ENCODE measurements around the gene RSRC1. TPM values are rescaled to one million over a fixed set of nuclear protein-coding genes. Genes with fewer than 3 reads are reported as not detected.

Gene RSRC1
- total and polyA plus RNA-seq, 3 donors from 2014 or later = 12.6 to 53.3 (median 43.8) TPM

GRCh38 chr3:158368271-158368670 is 258.4 kb downstream of the RSRC1 start:
- Histone ChIP-seq H3K36me3 (ENCODE audit: low read depth, missing control alignments) (no peaks in the 10 kb centered on the region), H3K27ac (no peak overlapping the region), H3K9me3 (no peaks in the 10 kb centered on the region), H3K4me3 (no peak overlapping the region), H3K4me1 (no peaks in the 10 kb centered on the region), H3K27me3 (no peaks in the 10 kb centered on the region)
- TF ChIP-seq, protein P1, sequence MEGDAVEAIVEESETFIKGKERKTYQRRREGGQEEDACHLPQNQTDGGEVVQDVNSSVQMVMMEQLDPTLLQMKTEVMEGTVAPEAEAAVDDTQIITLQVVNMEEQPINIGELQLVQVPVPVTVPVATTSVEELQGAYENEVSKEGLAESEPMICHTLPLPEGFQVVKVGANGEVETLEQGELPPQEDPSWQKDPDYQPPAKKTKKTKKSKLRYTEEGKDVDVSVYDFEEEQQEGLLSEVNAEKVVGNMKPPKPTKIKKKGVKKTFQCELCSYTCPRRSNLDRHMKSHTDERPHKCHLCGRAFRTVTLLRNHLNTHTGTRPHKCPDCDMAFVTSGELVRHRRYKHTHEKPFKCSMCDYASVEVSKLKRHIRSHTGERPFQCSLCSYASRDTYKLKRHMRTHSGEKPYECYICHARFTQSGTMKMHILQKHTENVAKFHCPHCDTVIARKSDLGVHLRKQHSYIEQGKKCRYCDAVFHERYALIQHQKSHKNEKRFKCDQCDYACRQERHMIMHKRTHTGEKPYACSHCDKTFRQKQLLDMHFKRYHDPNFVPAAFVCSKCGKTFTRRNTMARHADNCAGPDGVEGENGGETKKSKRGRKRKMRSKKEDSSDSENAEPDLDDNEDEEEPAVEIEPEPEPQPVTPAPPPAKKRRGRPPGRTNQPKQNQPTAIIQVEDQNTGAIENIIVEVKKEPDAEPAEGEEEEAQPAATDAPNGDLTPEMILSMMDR (IDR thresholded peaks at IDR 0.05) = no peak
- TF ChIP-seq POLR2A (IDR thresholded peaks at IDR 0.05) = no peak
- intact Hi-C loops (cut with DNase I; ENCODE audit: low total_unique reads) = no loop called here
- WGBS, 2 donors = 81 to 92% methylated on average over 2 of the region's 2 CpGs
- DNase-seq = no peak

DNA sequence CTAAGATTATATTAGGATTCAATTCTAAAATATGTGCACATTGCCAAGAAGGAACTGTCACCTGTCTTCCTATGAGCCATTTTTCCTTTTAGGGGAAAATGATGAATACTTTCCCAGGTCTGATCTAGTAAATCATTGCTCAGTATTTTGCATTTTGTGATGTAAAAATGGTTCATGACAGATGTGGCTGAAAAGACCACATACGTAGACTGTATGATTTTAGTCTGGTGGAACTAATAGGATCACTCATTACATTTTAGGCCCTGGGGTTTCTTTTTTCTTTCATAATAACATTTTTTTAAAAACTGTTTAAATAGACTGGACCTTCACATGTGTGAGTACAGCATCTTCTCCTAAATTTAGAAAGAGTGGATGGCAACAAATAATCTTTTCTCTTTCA is 259.4 kb downstream of the RSRC1 start:
- DNase-seq = no peak
- intact Hi-C loops (cut with DNase I; ENCODE audit: low total_unique reads) = no loop called here
- Histone ChIP-seq H3K27ac (no peak overlapping the region), H3K36me3 (ENCODE audit: low read depth, missing control alignments) (no peaks in the 10 kb centered on the region), H3K4me1 (no peaks in the 10 kb centered on the region), H3K4me3 (no peak overlapping the region), H3K27me3 (no peaks in the 10 kb centered on the region), H3K9me3 (no peaks in the 10 kb centered on the region)
- TF ChIP-seq, protein P1 (IDR thresholded peaks at IDR 0.05) = no peak
- no peak for TF ChIP-seq POLR2A (IDR thresholded peaks at IDR 0.05)
- 71 to 76% methylated on average over 1 of the region's 1 CpG for WGBS, 2 donors

DNA sequence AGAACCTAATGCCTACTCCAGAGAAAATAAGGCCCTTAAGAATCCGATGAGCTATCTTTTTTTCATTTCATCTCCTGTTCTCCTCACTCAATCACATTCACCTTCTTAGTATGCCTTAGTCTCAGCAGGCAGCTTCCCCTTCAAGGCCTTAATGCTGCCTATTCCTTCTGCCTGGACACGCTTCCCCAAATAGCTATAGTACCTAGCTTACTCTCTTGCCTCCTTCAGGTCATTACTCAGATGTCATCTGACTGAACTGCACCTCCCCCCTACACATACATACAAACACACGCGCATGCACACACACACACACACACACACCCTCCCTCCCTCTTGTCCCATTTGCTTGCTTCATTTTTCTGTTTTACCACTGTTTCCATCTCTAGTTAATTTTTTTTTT is 269.6 kb downstream of the RSRC1 start:
- no peak for TF ChIP-seq POLR2A (IDR thresholded peaks at IDR 0.05)
- TF ChIP-seq, protein P1 (IDR thresholded peaks at IDR 0.05) = no peak
- Histone ChIP-seq H3K27me3 (no peaks in the 10 kb centered on the region), H3K36me3 (ENCODE audit: low read depth, missing control alignments) (no peaks in the 10 kb centered on the region), H3K27ac (no peak overlapping the region), H3K4me1 (no peaks in the 10 kb centered on the region), H3K4me3 (no peak overlapping the region), H3K9me3 (no peaks in the 10 kb centered on the region)
- 73 to 91% methylated on average over 4 of the region's 4 CpGs for WGBS, 2 donors
- no peak for DNase-seq
- intact Hi-C loops (cut with DNase I; ENCODE audit: low total_unique reads) = no loop called here

- no peak for DNase-seq
- intact Hi-C loops (cut with DNase I; ENCODE audit: low total_unique reads) = no loop called here
- no peak overlapping the region for H3K4me3 ChIP-seq
- H3K27me3 ChIP-seq = no peaks in the 10 kb centered on the region
- 96% methylated on average over 2 of the region's 2 CpGs for WGBS, 2 donors
- no peak overlapping the region for H3K27ac ChIP-seq
- no peak for TF ChIP-seq POLR2A (IDR thresholded peaks at IDR 0.05)
- TF ChIP-seq, protein P1 (IDR thresholded peaks at IDR 0.05) = no peak
- H3K9me3 ChIP-seq = no peaks in the 10 kb centered on the region
- H3K4me1 ChIP-seq = no peaks in the 10 kb centered on the region
- H3K36me3 ChIP-seq (ENCODE audit: low read depth, missing control alignments) = no peaks in the 10 kb centered on the region
These were observed 271.5 kb downstream of the RSRC1 start for GRCh38 chr3:158381262-158381868.

- Histone ChIP-seq H3K4me1 (no peaks in the 10 kb centered on the region), H3K27ac (no peak overlapping the region), H3K27me3 (no peaks in the 10 kb centered on the region), H3K9me3 (no peaks in the 10 kb centered on the region), H3K4me3 (no peak overlapping the region), H3K36me3 (ENCODE audit: low read depth, missing control alignments) (no peaks in the 10 kb centered on the region)
- WGBS, 2 donors = 64 to 73% methylated on average over 2 of the region's 2 CpGs
- DNase-seq = no peak
- intact Hi-C loops (cut with DNase I; ENCODE audit: low total_unique reads) = no loop called here
- TF ChIP-seq, protein P1 (IDR thresholded peaks at IDR 0.05) = no peak
- TF ChIP-seq POLR2A (IDR thresholded peaks at IDR 0.05) = no peak
These were observed 272.6 kb downstream of the RSRC1 start for GRCh38 chr3:158382479-158382878.
